Upper lobe of left lung (tissue), 6 donors: ENCODE data around the gene FGF2. TPM values are rescaled to one million over a fixed set of nuclear protein-coding genes. Genes with fewer than 3 reads are reported as not detected.

ENCODE experiments used
- ATAC-seq, 2 donors: fragments of 200-7000 bp; cut with Tn5 transposase; one replicate each; pipeline ENCODE4 v1.9.1; 2022; ENCODE audit warnings: mild to moderate bottlenecking in 2 of 2, moderate library complexity in 2 of 2; ENCODE audit not compliant: low FRiP score in 2 of 2
- DNase-seq, 2 donors: peaks; one replicate each; pipeline ENCODE4 v3.0.0-alpha.2; 2019 to 2020
- H3K27ac ChIP-seq, 4 donors: fragments of 200-600 bp; sonication (generic); one replicate each; pipeline ENCODE4 v1.5.1; 2016 to 2019
- H3K27me3 ChIP-seq, 4 donors: fragments of 200-600 bp; sonication (generic); one replicate each; pipeline ENCODE4 v1.5.1; 2017 to 2019
- H3K36me3 ChIP-seq, 4 donors: fragments of 200-600 bp; sonication (generic); one replicate each; pipeline ENCODE4 v1.5.1; 2016 to 2019
- H3K4me1 ChIP-seq, 4 donors: fragments of 200-600 bp; sonication (generic); one replicate each; pipeline ENCODE4 v1.5.1; 2018 to 2019
- H3K4me3 ChIP-seq, 4 donors: fragments of 200-600 bp; sonication (generic); one replicate each; pipeline ENCODE4 v1.5.1; 2017 to 2019; ENCODE audit warnings: mild to moderate bottlenecking in 2 of 4, moderate library complexity in 1 of 4
- H3K9me3 ChIP-seq, 4 donors: fragments of 200-600 bp; sonication (generic); one replicate each; pipeline ENCODE4 v1.5.1; 2018 to 2019
- EP300 ChIP-seq, 4 donors: sonication (generic); formaldehyde crosslinking; IDR thresholded peaks; one replicate each; pipeline ENCODE4 v1.5.1; 2017; ENCODE audit warnings: antibody characterized with exemption in 4 of 4, control low read depth in 2 of 4
- POLR2A ChIP-seq, 4 donors: fragments of 450-650 bp; IDR thresholded peaks; one replicate each; pipeline ENCODE4 v1.5.1; 2016 to 2017; ENCODE audit warnings: antibody characterized with exemption in 4 of 4, mild to moderate bottlenecking in 2 of 4
- POLR2AphosphoS5 ChIP-seq, 2 donors: sonication (generic); formaldehyde crosslinking; IDR thresholded peaks; one replicate each; pipeline ENCODE4 v1.5.1; 2017; ENCODE audit warnings: antibody characterized with exemption in 2 of 2
- WGBS, 2 donors: methylation state at CpG; one replicate each; pipeline ENCODE4 v1.1.5; 2017 to 2018; 5-methylcytosine and 5-hydroxymethylcytosine counted together
- total RNA-seq, 6 donors: library from RNA; depleted of rRNA in 4 of 6; stranded (reverse); fragments of >200 nt in 4 of 6; gene quantifications; one replicate each; pipeline versions ENCODE4 v1.1.0 to v1.2.1, GENCODE V29; 2016 to 2021
- TF ChIP-seq, protein P1 (sequence below), 6 experiments: fragments of 450-650 bp in 4 of 6; fragments of 200-600 bp in 2 of 6; sonication (generic) in 2 of 6; IDR thresholded peaks; one replicate each; pipeline ENCODE4 v1.5.1; 2016 to 2019; ENCODE audit warnings: antibody characterized with exemption in 6 of 6
- donor health status: DM: no; HTN: no; CAD: no; lungs with moderate emphysema.
- donor health status: DM: no; HTN: yes; CAD: no; lungs with severe emphysema.

The FGF2 gene
- total RNA-seq, 6 donors from 2014 or later, result 1.2 to 15.7 (median 6.5) TPM

- H3K9me3 ChIP-seq, result no peaks in the 10 kb centered on the region
- H3K4me1 ChIP-seq, result peaks cover 0 to 23% (median 9%) of the 10 kb centered on the region in 4 donors
- DNase-seq, result peak in 1 of 2 donors; percentile 90
- H3K36me3 ChIP-seq, result no peaks in the 10 kb centered on the region
- peaks cover 0 to 18% (median 9%) of the 10 kb centered on the region in 4 donors for H3K27me3 ChIP-seq
- no peak for TF ChIP-seq POLR2A (IDR thresholded peaks at IDR 0.05)
- H3K4me3 ChIP-seq, result peak overlapping the region; percentile 17 to 63 (median 48)
- ATAC-seq, result peak in 1 of 2 donors; percentile 69
- peak overlapping the region; percentile 69 to 86 (median 78) for H3K27ac ChIP-seq
- 1 to 2% methylated on average over 30 to 31 of the region's 57 CpGs for WGBS, 2 donors
Measured at GRCh38 chr4:122827258-122827878, 737 bp downstream of the FGF2 start.

GRCh38 chr4:122827879-122828601 is 1.4 kb downstream of the FGF2 start:
- Histone ChIP-seq H3K27me3 (peaks cover 0 to 18% (median 9%) of the 10 kb centered on the region in 4 donors), H3K36me3 (no peaks in the 10 kb centered on the region), H3K9me3 (no peaks in the 10 kb centered on the region), H3K4me3 (peak overlapping the region in 3 of 4 donors; percentile 42 to 63 (median 55)), H3K27ac (peak overlapping the region; percentile 69 to 86 (median 78)), H3K4me1 (peaks cover 0 to 23% (median 9%) of the 10 kb centered on the region in 4 donors)
- TF ChIP-seq, protein P1, sequence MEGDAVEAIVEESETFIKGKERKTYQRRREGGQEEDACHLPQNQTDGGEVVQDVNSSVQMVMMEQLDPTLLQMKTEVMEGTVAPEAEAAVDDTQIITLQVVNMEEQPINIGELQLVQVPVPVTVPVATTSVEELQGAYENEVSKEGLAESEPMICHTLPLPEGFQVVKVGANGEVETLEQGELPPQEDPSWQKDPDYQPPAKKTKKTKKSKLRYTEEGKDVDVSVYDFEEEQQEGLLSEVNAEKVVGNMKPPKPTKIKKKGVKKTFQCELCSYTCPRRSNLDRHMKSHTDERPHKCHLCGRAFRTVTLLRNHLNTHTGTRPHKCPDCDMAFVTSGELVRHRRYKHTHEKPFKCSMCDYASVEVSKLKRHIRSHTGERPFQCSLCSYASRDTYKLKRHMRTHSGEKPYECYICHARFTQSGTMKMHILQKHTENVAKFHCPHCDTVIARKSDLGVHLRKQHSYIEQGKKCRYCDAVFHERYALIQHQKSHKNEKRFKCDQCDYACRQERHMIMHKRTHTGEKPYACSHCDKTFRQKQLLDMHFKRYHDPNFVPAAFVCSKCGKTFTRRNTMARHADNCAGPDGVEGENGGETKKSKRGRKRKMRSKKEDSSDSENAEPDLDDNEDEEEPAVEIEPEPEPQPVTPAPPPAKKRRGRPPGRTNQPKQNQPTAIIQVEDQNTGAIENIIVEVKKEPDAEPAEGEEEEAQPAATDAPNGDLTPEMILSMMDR (IDR thresholded peaks at IDR 0.05), result peak in 3 of 6 experiments; percentile 13 to 43 (median 23)
- TF ChIP-seq EP300 (IDR thresholded peaks at IDR 0.05), result no peak
- DNase-seq (no peak), ATAC-seq (peak; percentile 59 to 62)
- 19 to 22% methylated on average over 10 of the region's 10 CpGs for WGBS, 2 donors

- Histone ChIP-seq H3K9me3 (no peaks in the 10 kb centered on the region), H3K4me1 (peaks cover 0 to 23% (median 9%) of the 10 kb centered on the region in 4 donors), H3K36me3 (no peaks in the 10 kb centered on the region), H3K27ac (no peak overlapping the region), H3K27me3 (peaks cover 0 to 18% (median 9%) of the 10 kb centered on the region in 4 donors), H3K4me3 (no peak overlapping the region)
- TF ChIP-seq POLR2AphosphoS5 (IDR thresholded peaks at IDR 0.05) (no peak), POLR2A (IDR thresholded peaks at IDR 0.05) (no peak)
- TF ChIP-seq, protein P1 (IDR thresholded peaks at IDR 0.05), result no peak
- DNase-seq, result no peak
- 64 to 69% methylated on average over 5 of the region's 5 CpGs for WGBS, 2 donors
- ATAC-seq, result no peak
Measured at GRCh38 chr4:122830426-122831095, 3.9 kb downstream of the FGF2 start.

GRCh38 chr4:122831515-122832196 is 5.0 kb downstream of the FGF2 start:
- Histone ChIP-seq H3K36me3 (no peaks in the 10 kb centered on the region), H3K4me3 (no peak overlapping the region), H3K4me1 (peaks cover 0 to 16% (median 7%) of the 10 kb centered on the region in 4 donors), H3K9me3 (no peaks in the 10 kb centered on the region), H3K27ac (no peak overlapping the region), H3K27me3 (peaks cover 0 to 14% (median 6%) of the 10 kb centered on the region in 4 donors)
- no peak for TF ChIP-seq POLR2A (IDR thresholded peaks at IDR 0.05)
- TF ChIP-seq, protein P1 (IDR thresholded peaks at IDR 0.05), result no peak
- no peak for TF ChIP-seq EP300 (IDR thresholded peaks at IDR 0.05)
- no peak for TF ChIP-seq POLR2AphosphoS5 (IDR thresholded peaks at IDR 0.05)
- ATAC-seq (peak in 1 of 2 donors; percentile 47), DNase-seq (no peak)
- WGBS, 2 donors, result 73 to 76% methylated on average over 6 of the region's 6 CpGs

DNA sequence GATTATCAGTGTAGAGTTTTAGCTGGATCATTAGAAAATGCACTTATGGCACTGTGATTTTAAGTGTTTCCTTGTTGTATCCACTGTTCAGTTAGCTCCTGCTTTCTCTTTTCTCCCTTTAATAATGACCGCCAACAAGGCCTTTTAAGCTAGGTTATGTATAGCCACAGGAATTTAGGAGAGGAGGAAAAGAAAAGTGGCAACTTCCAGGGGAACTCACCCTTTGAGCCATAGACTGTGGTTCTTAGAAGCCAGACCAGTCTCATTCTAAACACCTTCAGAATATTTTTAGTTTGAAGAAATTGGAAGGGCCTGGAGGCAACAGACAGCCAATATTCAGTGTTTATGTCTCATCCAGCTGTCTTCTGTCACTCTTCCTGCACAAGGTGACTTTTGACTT is 6.1 kb downstream of the FGF2 start:
- 74 to 89% methylated on average over 1 of the region's 1 CpG for WGBS, 2 donors
- no peaks in the 10 kb centered on the region for H3K9me3 ChIP-seq
- H3K27me3 ChIP-seq, result peaks cover 0 to 5% (median 1%) of the 10 kb centered on the region in 4 donors
- TF ChIP-seq POLR2A (IDR thresholded peaks at IDR 0.05), result no peak
- TF ChIP-seq POLR2AphosphoS5 (IDR thresholded peaks at IDR 0.05), result no peak
- TF ChIP-seq, protein P1 (IDR thresholded peaks at IDR 0.05), result no peak
- no peak for TF ChIP-seq EP300 (IDR thresholded peaks at IDR 0.05)
- no peak for ATAC-seq
- no peaks in the 10 kb centered on the region for H3K36me3 ChIP-seq
- no peak overlapping the region for H3K27ac ChIP-seq
- H3K4me3 ChIP-seq, result no peak overlapping the region
- peaks cover 0 to 7% (median 3%) of the 10 kb centered on the region in 4 donors for H3K4me1 ChIP-seq
- no peak for DNase-seq
